GM18907 (cell line): Measurements from ENCODE around the gene DCUN1D5.

ENCODE experiments used
- ATAC-seq: cut with Tn5 transposase; IDR thresholded peaks from one replicate; pipeline ENCODE4 v1.9.1; 2021; ENCODE audit warnings: mild to moderate bottlenecking, moderate library complexity; ENCODE audit not compliant: unreplicated experiment

Gene DCUN1D5

GRCh38 chr11:103091801-103092524 lies at the start of gene DCUN1D5:
DCUN1D5 (minus strand) TSS chr11:103092160; CDS start chr11:103091872, 288 bp downstream.
- ATAC-seq, result peak; percentile 100

DNA sequence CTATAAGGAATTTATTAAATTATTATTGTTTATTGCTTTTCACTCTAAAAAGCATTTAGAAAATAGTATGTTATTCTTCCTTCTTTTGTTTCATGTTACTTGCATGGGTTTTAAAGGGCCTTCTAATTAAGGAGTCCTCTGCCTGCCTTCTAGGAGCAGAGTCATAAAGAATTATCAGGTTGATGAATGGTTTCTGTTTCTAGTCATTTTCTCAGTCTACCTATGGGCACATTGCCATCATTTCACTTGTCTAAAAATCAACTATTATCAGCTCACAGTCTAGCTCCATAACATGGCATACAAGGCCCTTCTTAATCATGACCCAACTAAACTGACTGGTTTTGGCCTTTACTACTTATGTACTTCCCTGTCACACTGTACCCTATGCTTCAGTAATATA lies 33.5 kb upstream of the DCUN1D5 start:
- ATAC-seq, result no peak

DNA sequence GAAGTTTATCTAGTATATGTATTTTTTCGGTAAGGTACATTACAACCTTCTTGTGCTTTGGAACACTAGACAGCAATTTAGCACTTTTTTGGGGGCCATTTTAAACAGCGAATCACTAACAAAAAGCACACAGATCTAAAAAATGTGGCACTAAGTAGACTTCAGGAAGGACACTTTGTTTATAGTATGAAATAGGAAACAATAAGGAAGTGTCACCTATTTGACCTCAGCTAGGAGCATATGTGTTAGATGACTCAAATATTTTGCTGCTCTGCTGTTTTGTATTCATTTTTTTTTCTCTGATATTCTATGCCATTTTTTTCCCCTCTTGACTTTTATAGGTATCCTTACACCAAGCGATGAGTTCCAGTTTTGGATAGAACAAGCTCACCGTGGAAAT lies 22.9 kb upstream of the DCUN1D5 start:
- no peak for ATAC-seq

DNA sequence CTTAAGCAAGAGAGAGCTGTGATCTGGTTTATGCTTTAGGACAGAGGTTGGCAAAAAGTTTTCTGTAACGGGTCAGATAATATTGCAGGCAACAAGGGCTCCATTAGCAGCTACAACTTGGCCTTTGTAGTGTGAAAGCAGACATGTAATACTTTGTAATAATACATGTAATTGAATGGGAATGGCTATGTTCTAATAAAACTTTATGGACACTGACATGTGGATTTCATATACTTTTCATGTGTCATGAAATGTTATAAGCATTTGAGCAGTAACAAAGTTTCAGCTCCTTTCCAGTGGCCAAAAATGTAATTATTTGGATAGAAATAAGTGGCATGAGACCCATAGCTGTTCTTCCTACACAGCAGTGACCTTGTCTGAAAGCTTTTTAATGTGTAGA lies 20.4 kb upstream of the DCUN1D5 start:
- ATAC-seq, result no peak

DNA sequence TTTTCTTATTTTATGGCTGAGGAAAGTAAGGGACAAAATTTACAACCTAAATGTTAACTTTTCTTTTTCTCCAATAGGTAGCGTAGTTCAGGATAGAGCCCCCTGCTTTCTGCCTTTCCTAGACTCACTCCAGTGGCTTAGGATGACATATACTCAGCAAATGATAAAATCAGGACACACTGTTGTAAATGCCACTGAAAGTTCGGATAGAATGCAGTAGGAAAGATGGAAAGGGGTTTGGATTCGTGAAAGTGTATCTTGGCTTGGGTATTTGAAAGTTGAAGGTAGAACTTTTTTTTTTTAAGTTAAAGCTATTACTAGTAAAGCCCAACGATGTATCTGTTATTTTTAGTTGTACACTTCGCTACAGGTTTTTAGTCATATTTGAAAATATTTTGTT lies 19.4 kb upstream of the DCUN1D5 start:
- ATAC-seq, result no peak

- ATAC-seq, result no peak
Observed at GRCh38 chr11:103110391-103110790, 18.4 kb upstream of the DCUN1D5 start.

- peak; percentile 25 for ATAC-seq
Observed at GRCh38 chr11:103109818-103110388, 17.9 kb upstream of the DCUN1D5 start.

DNA sequence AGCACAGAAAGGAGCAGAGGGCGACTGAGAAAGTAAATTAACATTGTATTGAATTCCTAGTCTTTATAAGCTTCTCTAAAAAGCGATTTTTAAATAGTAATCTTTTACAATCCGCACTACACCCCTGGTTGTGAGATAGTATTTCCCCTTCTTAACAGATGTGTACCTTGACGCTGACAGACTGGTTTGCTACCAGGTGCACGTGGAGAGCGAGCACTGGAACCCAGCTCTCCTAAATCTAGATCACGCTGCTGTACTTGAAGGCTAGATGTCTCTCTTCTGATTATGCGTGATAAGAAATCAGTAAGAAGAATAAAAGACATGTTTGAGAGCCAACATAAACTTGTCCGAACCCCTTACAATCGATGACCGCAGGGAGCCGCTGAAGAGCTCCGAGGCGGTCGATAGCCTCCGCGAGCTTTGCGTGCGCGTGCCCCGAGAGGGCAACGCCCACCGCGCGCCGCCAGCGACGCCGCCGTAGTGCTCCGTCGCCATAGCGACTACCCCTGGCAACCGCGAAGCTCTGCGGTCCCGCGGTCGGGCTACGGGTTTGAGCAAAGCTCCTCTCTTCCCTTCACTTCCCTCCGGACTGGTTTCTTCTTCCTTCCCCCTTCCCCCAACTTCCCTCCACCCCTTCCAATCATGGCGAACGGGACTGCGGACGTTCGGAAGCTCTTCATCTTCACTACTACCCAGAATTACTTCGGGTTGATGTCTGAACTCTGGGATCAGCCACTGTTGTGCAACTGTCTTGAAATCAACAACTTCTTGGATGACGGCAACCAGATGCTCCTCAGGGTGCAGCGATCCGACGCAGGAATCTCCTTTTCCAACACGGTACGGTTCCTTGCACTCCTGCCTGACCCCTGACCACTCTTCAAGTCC lies 17.2 kb upstream of the DCUN1D5 start, which contains the start of gene DYNC2H1:
DYNC2H1 (plus strand) TSS at position 494 of the 885 bp plus-strand sequence; CDS start at position 643, 149 bp downstream.
- ATAC-seq, result peak; percentile 100

DNA sequence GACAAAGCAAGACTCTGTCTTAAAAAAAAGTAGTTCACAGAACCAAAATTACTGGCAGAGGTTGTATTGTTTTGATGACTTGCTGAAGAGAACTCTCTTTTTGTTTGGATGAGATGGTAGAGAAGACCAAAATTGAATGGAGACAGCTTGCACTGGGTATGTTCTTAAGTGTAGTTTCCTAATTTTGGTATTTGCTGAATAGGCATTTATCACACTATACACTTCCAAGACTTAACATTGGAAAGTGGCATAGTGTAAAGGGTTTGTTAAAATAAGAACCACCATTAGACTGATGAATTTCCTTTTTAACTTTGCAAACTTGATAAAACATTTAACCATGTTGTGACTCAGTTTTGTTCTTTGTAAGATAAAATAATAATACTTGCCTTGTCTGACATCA lies 5.3 kb upstream of the DCUN1D5 start:
- no peak for ATAC-seq

DNA sequence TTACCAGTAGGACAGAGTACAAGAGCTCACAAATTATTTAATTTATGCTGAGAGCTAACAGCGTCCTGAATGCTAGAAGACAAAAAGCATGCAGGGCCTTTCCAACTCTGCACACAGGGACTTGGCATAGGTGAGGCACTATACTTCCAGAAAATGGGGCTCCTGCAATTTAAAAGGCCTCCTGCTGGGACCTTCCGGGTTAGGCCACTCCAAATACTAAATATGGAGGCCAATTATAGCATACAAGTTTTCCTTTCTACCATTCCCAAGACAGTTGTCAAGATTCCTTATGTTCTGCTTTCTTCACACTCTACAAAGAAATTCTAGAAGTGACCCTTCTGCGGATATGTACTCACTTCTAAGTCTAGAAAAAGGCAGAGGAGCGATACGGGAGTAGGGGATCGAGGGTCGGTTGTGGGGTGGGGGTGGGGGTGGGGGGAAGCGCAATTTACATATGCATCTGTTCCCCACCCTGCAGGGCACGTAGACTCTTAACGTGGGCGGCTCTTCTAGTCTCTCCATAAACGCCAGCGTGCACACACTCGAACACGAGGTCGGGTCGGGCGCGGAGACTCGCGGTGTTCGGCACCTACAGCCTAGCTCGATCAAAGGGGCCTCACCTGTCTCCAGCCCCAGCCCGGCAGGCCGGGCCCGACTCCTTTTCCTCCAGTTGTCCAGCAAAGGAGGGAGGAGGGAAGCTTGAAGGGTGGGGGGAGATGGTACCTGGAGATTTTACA lies 728 bp downstream of the DCUN1D5 start:
- peak; percentile 50 for ATAC-seq

- no peak for ATAC-seq
Observed at GRCh38 chr11:103086461-103086860, 5.5 kb downstream of the DCUN1D5 start.

GRCh38 chr11:103085758-103086365 lies 6.1 kb downstream of the DCUN1D5 start:
- no peak for ATAC-seq

GRCh38 chr11:103079833-103080232 lies 12.1 kb downstream of the DCUN1D5 start:
- no peak for ATAC-seq

DNA sequence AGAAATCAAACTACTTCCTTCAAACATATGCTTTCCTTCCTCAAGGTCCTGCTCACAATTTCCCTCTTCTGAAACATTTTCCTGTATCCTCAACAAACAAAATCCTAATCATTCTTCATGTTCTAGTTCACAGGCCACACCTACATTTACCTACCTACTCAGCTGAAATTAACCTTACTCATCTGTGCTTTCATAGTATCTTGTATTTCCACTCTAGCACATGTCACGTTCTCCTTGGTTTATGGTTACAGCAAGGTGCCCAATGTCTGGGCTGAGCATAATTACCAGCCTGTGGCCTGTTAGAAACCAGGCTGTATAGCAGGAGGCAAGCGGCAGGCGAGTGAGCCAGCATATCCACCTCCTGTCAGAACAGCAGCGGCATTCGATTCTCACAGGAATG lies 13.2 kb downstream of the DCUN1D5 start:
- no peak for ATAC-seq

GRCh38 chr11:103077554-103077953 lies 14.4 kb downstream of the DCUN1D5 start:
- no peak for ATAC-seq

GRCh38 chr11:103076361-103076760 lies 15.6 kb downstream of the DCUN1D5 start:
- no peak for ATAC-seq

GRCh38 chr11:103071008-103071407 lies 21.0 kb downstream of the DCUN1D5 start:
- ATAC-seq, result no peak

DNA sequence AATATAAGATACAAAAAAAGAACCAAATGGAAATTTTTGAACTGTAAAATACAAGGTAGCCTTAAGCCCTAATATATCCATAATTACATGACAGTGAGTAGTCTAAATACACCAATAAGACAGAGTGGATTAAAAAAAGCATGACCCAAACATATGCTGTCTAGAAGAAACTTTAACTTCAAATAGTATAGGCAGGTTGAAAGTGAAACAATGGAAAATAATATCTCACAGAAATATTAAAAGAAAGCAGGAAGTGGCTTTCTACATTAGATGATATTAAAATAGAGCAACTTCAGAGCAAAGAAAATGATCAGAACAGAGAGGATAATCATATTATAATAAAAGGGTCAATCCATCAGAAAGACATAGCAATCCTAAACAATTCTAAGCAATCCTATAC lies 21.8 kb downstream of the DCUN1D5 start:
- ATAC-seq, result peak; percentile 47

DNA sequence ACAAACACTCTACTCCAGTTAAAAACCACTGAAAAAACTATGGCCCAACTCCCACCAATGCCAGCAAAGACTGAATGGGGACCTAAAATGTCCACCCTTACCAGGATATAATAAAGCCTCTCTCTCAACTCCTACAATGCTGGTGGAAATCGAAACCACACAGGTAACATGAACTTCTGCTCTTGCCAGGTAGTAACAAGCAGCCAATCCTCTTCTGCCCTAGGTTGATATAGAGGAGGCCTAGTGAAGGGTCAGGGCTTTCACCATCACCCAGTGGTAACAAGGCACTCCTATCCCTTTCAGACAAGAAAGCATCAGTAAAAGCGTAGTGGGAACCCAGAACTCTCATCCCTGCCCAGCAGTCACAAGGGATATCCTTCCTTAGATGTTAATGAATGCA lies 22.6 kb downstream of the DCUN1D5 start:
- ATAC-seq, result no peak

DNA sequence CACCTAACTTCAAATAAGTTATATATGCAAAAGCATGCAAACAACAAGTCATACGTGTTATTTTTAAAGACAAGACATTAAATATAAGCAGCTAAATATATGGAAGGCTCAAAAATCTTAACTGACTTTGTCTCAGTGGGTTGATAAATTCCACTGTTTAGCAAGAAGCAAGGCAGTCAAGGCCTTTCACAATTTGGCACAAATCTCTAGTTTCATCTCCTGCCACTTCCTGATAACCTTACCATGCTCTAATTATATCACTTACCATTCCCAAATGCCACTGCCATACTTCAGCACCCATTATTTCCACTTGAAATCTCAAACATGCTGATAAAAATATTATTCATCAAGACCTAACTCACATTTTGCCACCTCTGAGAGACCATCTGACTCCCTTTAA lies 24.8 kb downstream of the DCUN1D5 start:
- ATAC-seq, result no peak
